DND-41 (cell line): ENCODE data around the gene SRCIN1.

Experiments used
- EZH2 ChIP-seq: IDR thresholded peaks from 3 replicates; pipeline ENCODE4 v1.6.1; 2012; ENCODE audit warnings: borderline replicate concordance, low read depth, mild to moderate bottlenecking, moderate library complexity, low read length, inconsistent platforms; ENCODE audit not compliant: severe bottlenecking
- TF ChIP-seq, protein P1 (sequence below): IDR thresholded peaks from 2 replicates; pipeline ENCODE4 v1.5.1; 2012; ENCODE audit warnings: borderline replicate concordance, low read length, moderate library complexity, mild to moderate bottlenecking; ENCODE audit not compliant: poor library complexity, severe bottlenecking; ENCODE audit errors: extremely low read depth

GRCh38 chr17:38587947-38588787 lies 17.6 kb downstream of the SRCIN1 start:
- TF ChIP-seq, protein P1, sequence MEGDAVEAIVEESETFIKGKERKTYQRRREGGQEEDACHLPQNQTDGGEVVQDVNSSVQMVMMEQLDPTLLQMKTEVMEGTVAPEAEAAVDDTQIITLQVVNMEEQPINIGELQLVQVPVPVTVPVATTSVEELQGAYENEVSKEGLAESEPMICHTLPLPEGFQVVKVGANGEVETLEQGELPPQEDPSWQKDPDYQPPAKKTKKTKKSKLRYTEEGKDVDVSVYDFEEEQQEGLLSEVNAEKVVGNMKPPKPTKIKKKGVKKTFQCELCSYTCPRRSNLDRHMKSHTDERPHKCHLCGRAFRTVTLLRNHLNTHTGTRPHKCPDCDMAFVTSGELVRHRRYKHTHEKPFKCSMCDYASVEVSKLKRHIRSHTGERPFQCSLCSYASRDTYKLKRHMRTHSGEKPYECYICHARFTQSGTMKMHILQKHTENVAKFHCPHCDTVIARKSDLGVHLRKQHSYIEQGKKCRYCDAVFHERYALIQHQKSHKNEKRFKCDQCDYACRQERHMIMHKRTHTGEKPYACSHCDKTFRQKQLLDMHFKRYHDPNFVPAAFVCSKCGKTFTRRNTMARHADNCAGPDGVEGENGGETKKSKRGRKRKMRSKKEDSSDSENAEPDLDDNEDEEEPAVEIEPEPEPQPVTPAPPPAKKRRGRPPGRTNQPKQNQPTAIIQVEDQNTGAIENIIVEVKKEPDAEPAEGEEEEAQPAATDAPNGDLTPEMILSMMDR, result no peak
- no peak for TF ChIP-seq EZH2
